ENCODE data around the gene POLR2J. TPM values are rescaled to one million over a fixed set of nuclear protein-coding genes. Genes with fewer than 3 reads are reported as not detected.
"Not testable (repeated sequence)": the region's sequence is repeated elsewhere in the genome, so short reads cannot be mapped to it uniquely, and the experiment has no call there.

Gene POLR2J
- total RNA-seq: 10 to 100 TPM; 35.3 to 44.5 (median 44.5) TPM
- total RNA-seq (2013): 36.5 TPM

DNA sequence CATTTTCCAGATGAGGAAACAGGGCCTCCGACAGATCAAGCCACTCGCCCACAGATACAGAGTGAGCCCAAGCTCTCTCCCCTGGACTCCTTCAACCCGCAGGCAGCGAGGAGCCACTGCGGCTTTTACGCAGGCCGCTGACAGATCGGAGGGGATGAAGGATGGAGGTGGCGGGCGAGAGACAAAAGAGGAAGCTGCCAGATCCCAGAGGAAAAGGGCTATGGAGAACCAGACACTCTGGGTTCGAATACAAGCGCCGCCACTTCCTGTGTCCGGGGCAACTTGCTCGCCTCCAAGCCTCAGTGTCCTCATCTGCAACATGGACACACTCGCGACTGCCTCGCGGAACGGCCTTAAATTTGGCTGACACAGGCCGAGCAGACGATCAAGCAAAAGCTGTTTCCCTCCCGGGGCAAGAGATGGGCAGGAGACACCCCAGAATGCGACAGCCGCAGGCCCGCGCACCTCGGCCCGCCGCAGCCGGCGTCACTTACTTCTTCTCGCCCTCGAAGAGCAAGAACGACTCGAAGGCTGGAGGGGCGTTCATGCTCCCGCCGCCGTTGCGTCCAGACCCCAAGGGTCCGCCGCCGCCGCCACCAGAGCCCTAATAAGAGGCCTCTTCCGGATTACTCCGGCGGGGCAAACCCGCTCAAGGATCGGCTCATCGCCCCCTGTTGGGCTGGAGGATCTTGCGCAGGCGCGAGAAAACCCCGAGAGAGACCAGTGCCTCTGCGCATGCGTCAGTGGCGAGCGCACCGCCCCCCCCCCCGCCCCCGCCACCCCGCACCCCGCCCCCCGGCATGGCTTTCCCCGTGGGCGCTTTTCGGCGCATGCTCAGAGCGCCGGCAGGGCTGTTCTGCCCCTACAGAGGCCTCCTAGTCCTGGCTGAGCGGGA, at the start of gene POLR2J:
POLR2J (minus strand) TSS at position 609 of the 895 bp plus-strand sequence; CDS start at position 547, 62 bp downstream.
- H3K27me3 Mint-ChIP-seq (ENCODE audit: low read depth in 2 of 2); H3K4me1 Mint-ChIP-seq; H3K4me1 ChIP-seq (ENCODE audit: control insufficient read depth, insufficient read depth, low read length); H3K36me3 Mint-ChIP-seq; H3K36me3 ChIP-seq (ENCODE audit: control insufficient read depth, insufficient read depth, low read length); H3K9me3 ChIP-seq (ENCODE audit: control insufficient read depth, insufficient read depth, low read length); H3K27me3 ChIP-seq (ENCODE audit: control insufficient read depth, insufficient read depth, low read length); intact Hi-C loops (cut with micrococcal nuclease); H3K9me3 Mint-ChIP-seq: not testable (repeated sequence)
- Histone ChIP-seq H3K27ac (ENCODE audit: low read length) (peak within 1 kb of the TSS; percentile 38), H3K4me3 (ENCODE audit: low read length) (peak within 1 kb of the TSS; percentile 49)
- ATAC-seq: peak; percentile 87 to 94 (median 89)
- peak within 1 kb of the TSS; percentile 89 for H3K4me3 Mint-ChIP-seq
- peak; percentile 80 to 98 for DNase-seq
- 0% methylated on average over 29 of the region's 72 CpGs for WGBS (ENCODE audit: insufficient coverage)
- TF ChIP-seq CTCF (IDR thresholded peaks at IDR 0.05): peak; percentile 37
- peak within 1 kb of the TSS; percentile 74 to 79 for H3K27ac Mint-ChIP-seq

DNA sequence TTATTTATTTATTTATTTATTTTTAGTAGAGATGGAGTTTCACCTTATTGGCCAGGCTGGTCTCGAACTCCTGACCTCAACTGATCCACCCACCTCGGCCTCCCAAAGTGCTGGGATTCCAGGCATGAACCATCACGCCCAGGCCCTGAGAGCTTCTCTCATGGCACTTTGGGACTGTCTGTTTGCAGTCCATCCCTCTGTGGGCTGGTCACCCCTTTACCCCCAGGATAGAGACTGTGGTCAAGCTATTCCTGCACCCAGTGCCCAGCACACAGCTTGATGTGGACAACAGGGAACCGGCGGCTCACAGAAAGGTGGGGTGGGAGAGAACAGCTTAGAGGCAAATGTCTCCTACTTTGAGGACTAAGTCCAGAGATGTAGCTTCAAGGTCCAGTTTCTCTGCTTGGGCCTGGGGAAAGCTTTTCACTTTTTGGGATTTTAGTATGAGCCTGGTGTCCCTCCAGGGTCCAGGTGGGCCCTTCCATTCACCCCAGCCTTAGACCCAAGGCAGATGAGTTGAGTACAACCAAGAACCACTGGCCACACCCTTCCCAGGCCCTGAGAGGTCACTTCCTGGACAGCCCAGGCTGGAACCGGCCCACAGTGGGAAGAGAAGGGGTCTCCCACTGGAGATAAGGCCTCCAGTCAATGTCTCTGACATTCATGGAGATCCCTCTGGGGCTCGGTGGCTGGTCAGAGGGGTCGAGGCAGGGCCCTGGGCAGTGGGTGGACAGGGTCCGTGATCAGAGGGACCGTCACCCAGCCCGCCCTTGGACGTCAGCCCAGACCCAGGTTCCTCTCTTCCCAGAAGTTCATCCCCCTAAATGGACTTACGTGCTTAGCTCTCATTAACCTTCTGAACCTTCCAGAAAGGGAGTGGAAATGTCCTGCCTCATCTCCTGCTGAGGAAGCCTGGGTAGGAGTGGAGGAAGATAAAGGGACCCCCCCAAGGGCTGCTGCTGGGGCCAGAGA, 49.4 kb upstream of the POLR2J start:
- H3K27me3 ChIP-seq (ENCODE audit: control insufficient read depth, insufficient read depth, low read length); H3K27me3 Mint-ChIP-seq (ENCODE audit: low read depth in 2 of 2); DNase-seq; H3K9me3 Mint-ChIP-seq; H3K27ac ChIP-seq (ENCODE audit: low read length); H3K36me3 Mint-ChIP-seq; H3K4me1 Mint-ChIP-seq; H3K4me3 ChIP-seq (ENCODE audit: low read length); intact Hi-C loops (cut with micrococcal nuclease); H3K9me3 ChIP-seq (ENCODE audit: control insufficient read depth, insufficient read depth, low read length); ATAC-seq; H3K27ac Mint-ChIP-seq; H3K4me3 Mint-ChIP-seq; H3K4me1 ChIP-seq (ENCODE audit: control insufficient read depth, insufficient read depth, low read length); H3K36me3 ChIP-seq (ENCODE audit: control insufficient read depth, insufficient read depth, low read length): not testable (repeated sequence)
- 100% methylated on average over 1 of the region's 13 CpGs for WGBS (ENCODE audit: insufficient coverage)

DNA sequence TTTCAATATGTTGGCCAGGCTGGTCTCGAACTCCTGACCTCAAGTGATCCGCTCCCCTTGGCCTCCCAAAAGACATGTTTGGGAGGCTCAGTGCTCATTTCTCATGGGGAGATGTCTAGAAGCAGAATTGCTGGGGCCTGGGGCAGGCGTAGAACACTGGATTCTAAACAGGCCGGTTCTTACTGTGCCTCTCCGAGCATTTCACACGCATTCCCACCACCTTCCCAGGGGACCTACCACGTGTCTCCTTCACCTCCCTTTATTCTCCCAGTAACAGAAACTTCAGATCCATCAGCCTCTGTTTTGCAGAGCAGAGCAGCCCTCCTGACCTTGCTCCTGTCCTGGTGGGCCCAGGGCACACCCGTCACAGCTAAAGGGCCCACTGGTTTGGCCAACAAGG, 48.5 kb upstream of the POLR2J start:
- no CpG with 5 or more reads among the region's 8 CpGs for WGBS (ENCODE audit: insufficient coverage)
- H3K27ac ChIP-seq (ENCODE audit: low read length); H3K27me3 ChIP-seq (ENCODE audit: control insufficient read depth, insufficient read depth, low read length); H3K27me3 Mint-ChIP-seq (ENCODE audit: low read depth in 2 of 2); intact Hi-C loops (cut with micrococcal nuclease); ATAC-seq; DNase-seq; H3K36me3 Mint-ChIP-seq; H3K4me1 Mint-ChIP-seq; H3K27ac Mint-ChIP-seq; H3K36me3 ChIP-seq (ENCODE audit: control insufficient read depth, insufficient read depth, low read length); H3K4me3 ChIP-seq (ENCODE audit: low read length); H3K4me1 ChIP-seq (ENCODE audit: control insufficient read depth, insufficient read depth, low read length); H3K9me3 ChIP-seq (ENCODE audit: control insufficient read depth, insufficient read depth, low read length); H3K9me3 Mint-ChIP-seq; H3K4me3 Mint-ChIP-seq: not testable (repeated sequence)

DNA sequence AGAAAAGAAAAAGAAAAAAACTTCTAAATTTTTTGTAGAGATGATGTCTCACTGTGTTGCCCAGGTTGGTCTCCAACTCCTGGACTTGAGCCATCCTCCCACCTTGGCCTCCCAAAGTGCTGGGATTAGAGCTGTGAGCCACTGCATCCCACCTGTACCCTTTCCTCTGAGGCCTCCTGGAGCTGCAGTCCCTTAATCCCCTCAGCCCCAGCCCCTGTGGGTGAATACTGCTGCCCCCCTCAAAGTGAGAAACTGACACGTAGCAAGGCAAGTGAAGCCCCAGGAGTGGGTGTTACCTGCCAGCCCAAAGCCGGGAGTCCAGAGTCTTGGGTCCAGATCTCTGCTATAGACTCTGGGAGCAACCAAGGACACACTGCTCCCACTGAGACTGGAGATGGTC, 46.1 kb upstream of the POLR2J start:
- H3K27ac Mint-ChIP-seq; H3K4me1 ChIP-seq (ENCODE audit: control insufficient read depth, insufficient read depth, low read length); intact Hi-C loops (cut with micrococcal nuclease); H3K4me3 Mint-ChIP-seq; H3K9me3 Mint-ChIP-seq; H3K4me3 ChIP-seq (ENCODE audit: low read length); H3K36me3 Mint-ChIP-seq; H3K4me1 Mint-ChIP-seq; H3K27ac ChIP-seq (ENCODE audit: low read length); DNase-seq; ATAC-seq; H3K36me3 ChIP-seq (ENCODE audit: control insufficient read depth, insufficient read depth, low read length); H3K27me3 ChIP-seq (ENCODE audit: control insufficient read depth, insufficient read depth, low read length); H3K9me3 ChIP-seq (ENCODE audit: control insufficient read depth, insufficient read depth, low read length); H3K27me3 Mint-ChIP-seq (ENCODE audit: low read depth in 2 of 2): not testable (repeated sequence)
- no CpG with 5 or more reads among the region's 2 CpGs for WGBS (ENCODE audit: insufficient coverage)

DNA sequence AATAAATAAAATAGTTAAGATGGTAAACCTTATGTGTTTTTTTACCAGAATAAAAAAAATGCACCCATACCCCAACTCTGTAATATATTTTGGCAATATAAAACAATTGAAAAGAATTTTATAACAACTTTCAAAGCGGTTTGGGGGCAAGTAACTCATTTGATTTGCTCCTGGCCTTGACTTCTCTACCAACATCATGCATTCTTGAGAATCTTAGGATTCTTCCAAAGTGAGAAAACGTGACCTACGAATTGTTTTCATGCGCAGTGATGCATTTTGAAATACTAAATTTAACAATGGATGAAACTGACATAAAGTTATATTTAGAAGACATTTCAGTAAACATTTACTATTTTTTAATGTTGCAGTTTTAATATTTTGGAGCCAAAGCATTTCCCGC, 42.1 kb upstream of the POLR2J start:
- H3K27ac ChIP-seq (ENCODE audit: low read length); H3K4me3 Mint-ChIP-seq; H3K36me3 Mint-ChIP-seq; H3K4me1 ChIP-seq (ENCODE audit: control insufficient read depth, insufficient read depth, low read length); H3K27ac Mint-ChIP-seq; DNase-seq; H3K4me1 Mint-ChIP-seq; intact Hi-C loops (cut with micrococcal nuclease); H3K4me3 ChIP-seq (ENCODE audit: low read length); H3K27me3 ChIP-seq (ENCODE audit: control insufficient read depth, insufficient read depth, low read length); H3K9me3 Mint-ChIP-seq; H3K36me3 ChIP-seq (ENCODE audit: control insufficient read depth, insufficient read depth, low read length); H3K9me3 ChIP-seq (ENCODE audit: control insufficient read depth, insufficient read depth, low read length); H3K27me3 Mint-ChIP-seq (ENCODE audit: low read depth in 2 of 2); ATAC-seq: not testable (repeated sequence)
- whole genome bisulfite sequencing (ENCODE audit: insufficient coverage): no CpG with 5 or more reads among the region's 5 CpGs

GRCh38 chr7:102517550-102518147, 38.9 kb upstream of the POLR2J start, which contains the start of gene RASA4B:
RASA4B (minus strand) TSS chr7:102517777; CDS start chr7:102517710, 67 bp downstream.
- DNase-seq (peak in 1 of 2 donors; percentile 47), ATAC-seq (peak; percentile 98 to 100 (median 99))
- H3K4me1 ChIP-seq (ENCODE audit: control insufficient read depth, insufficient read depth, low read length); H3K27ac Mint-ChIP-seq; H3K27ac ChIP-seq (ENCODE audit: low read length); H3K4me1 Mint-ChIP-seq; H3K4me3 ChIP-seq (ENCODE audit: low read length); H3K9me3 ChIP-seq (ENCODE audit: control insufficient read depth, insufficient read depth, low read length); H3K9me3 Mint-ChIP-seq; H3K27me3 Mint-ChIP-seq (ENCODE audit: low read depth in 2 of 2); intact Hi-C loops (cut with micrococcal nuclease); H3K36me3 Mint-ChIP-seq; H3K27me3 ChIP-seq (ENCODE audit: control insufficient read depth, insufficient read depth, low read length); H3K36me3 ChIP-seq (ENCODE audit: control insufficient read depth, insufficient read depth, low read length): not testable (repeated sequence)
- no CpG with 5 or more reads among the region's 61 CpGs for WGBS (ENCODE audit: insufficient coverage)
- peak within 1 kb of the TSS; percentile 55 for H3K4me3 Mint-ChIP-seq

Data from natural killer cell (primary cell).